Duodenal mucosa (tissue), 2 donors: ENCODE results near the gene EXOC4.
"Not testable (repeated sequence)": the region's sequence is repeated elsewhere in the genome, so short reads cannot be mapped to it uniquely, and the experiment has no call there.

Experiments
- H3K27ac ChIP-seq: one replicate; pipeline ENCODE4 v1.7.0; 2013; ENCODE audit warnings: low read depth, low read length
- H3K27me3 ChIP-seq, 2 donors: one replicate each; pipeline ENCODE4 v1.7.0; 2013; ENCODE audit warnings: low read length in 2 of 2, control low read depth in 1 of 2; ENCODE audit not compliant: insufficient read depth in 2 of 2, control insufficient read depth in 1 of 2
- H3K36me3 ChIP-seq, 2 donors: one replicate each; pipeline ENCODE4 v1.7.0; 2013; ENCODE audit warnings: low read length in 2 of 2, control low read depth in 1 of 2; ENCODE audit not compliant: insufficient read depth in 2 of 2, control insufficient read depth in 1 of 2
- H3K4me1 ChIP-seq, 2 donors: one replicate each; pipeline ENCODE4 v1.7.0; 2013; ENCODE audit warnings: low read length in 2 of 2, control low read depth in 1 of 2; ENCODE audit not compliant: insufficient read depth in 2 of 2, control insufficient read depth in 1 of 2
- H3K4me3 ChIP-seq, 2 donors: one replicate each; pipeline ENCODE4 v1.7.0; 2013; ENCODE audit warnings: low read length in 2 of 2, low read depth in 1 of 2
- H3K9ac ChIP-seq, 2 donors: one replicate each; pipeline ENCODE4 v1.7.0; 2013; ENCODE audit warnings: low read length in 2 of 2, low read depth in 1 of 2
- H3K9me3 ChIP-seq, 2 donors: one replicate each; pipeline ENCODE4 v1.7.0; 2013; ENCODE audit warnings: low read length in 2 of 2, control low read depth in 1 of 2; ENCODE audit not compliant: control insufficient read depth in 1 of 2

EXOC4 gene

DNA sequence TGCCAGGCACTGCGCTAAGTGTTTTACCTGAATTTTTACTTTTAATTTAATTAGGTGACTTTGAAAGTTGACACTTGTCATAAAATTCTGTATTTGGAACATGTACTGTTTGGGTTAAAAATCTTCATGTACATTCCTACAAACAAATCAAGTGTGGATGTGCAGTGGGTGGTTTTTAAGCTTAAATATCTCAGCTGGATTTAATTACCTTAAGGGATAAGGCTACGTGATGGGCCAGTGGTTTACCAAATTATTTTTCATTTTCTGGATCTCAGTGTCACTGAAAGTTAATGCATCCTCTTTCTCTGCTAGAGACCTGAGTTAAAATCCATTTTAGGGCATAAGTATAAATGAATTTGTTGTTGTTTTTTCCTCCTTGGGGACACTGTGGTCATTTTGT, 51.1 kb downstream of the EXOC4 start:
- Histone ChIP-seq H3K4me3 (no peak overlapping the region), H3K27ac (no peak overlapping the region), H3K9me3 (no peaks in the 10 kb centered on the region), H3K36me3 (peaks cover 3 to 29% of the 10 kb centered on the region in 2 donors), H3K9ac (no peak overlapping the region), H3K4me1 (no peaks in the 10 kb centered on the region), H3K27me3 (no peaks in the 10 kb centered on the region)

DNA sequence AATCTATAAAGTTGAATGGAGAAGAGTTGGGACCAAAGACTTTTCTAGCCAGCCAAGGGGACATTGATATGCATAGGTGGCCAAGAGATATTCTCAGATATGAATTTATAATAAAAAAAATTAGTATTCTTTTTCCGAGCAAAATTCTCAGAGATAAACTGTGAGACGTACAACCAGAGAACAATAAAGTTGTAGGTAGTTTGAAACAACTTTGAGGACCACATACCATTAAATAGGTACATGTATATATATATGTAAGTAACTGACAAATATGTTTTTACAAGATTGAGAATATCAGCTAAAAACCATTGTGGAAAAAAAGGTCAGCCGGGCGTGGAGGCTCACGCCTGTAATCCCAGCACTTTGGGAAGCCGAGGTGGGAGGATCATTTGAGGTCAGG, 56.5 kb downstream of the EXOC4 start:
- no peak overlapping the region for H3K4me3 ChIP-seq
- no peaks in the 10 kb centered on the region for H3K27me3 ChIP-seq

DNA sequence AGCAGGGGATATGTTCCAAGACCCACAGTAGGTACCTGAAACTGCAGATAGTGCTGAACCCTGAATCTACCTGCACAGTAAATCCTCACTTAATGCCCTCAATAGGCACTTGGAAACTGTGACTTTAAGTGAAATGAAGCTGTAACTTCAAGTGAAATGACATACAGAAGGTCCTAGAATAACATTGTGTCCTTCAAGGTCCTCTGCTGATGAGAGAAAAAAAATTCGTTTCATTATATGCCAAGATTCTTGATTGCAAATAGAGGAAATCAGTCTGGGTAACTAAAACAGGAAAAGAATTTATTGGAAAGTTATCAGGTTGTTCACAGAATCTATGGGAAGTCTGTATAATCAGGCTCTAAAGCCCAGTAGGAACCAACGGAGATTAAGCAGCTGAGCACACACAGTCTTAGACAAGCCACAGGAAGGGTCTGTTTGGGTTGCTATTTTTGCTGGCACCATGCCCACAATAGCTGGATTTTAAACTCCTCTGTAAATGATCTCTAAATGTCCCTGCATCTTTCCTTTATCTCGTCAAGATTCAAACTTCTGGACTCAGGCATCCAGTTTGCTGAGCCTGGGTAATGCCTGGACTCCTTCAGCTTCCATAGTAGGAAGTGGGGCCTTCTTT, 57.5 kb downstream of the EXOC4 start:
- H3K4me1 ChIP-seq: no peaks in the 10 kb centered on the region
- no peak overlapping the region for H3K4me3 ChIP-seq
- no peaks in the 10 kb centered on the region for H3K9me3 ChIP-seq
- H3K27me3 ChIP-seq: no peaks in the 10 kb centered on the region
- H3K36me3 ChIP-seq: peaks cover 0 to 29% of the 10 kb centered on the region in 2 donors
- H3K9ac ChIP-seq: no peak overlapping the region
- H3K27ac ChIP-seq: no peak overlapping the region

More for the DNA sequence above, 56.5 kb downstream of the EXOC4 start:
- no peak overlapping the region for H3K27ac ChIP-seq
- H3K4me1 ChIP-seq: no peaks in the 10 kb centered on the region
- no peaks in the 10 kb centered on the region for H3K9me3 ChIP-seq
- H3K9ac ChIP-seq: no peak overlapping the region
- peaks cover 0 to 29% of the 10 kb centered on the region in 2 donors for H3K36me3 ChIP-seq

DNA sequence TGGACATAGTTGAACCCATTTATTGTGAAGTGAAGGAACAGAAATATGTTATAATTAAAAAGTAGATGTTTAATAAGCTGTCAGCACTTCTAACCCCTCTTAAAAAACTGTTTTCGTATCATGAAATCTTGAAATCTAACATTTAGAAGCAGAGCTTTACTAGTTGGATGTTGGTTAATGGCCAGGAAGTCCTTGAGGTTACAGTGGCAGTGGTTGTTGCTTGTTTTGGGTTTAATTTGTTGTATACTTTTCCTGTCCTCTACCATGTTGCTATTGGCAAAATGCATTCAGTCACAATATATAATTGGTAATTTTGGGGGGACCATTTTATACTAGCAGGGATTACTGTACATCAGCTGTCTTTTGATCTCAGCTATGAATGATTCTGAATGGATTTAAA, 60.7 kb downstream of the EXOC4 start:
- Histone ChIP-seq H3K27ac (no peak overlapping the region), H3K36me3 (peaks cover 6 to 8% of the 10 kb centered on the region in 2 donors), H3K4me1 (no peaks in the 10 kb centered on the region), H3K27me3 (no peaks in the 10 kb centered on the region), H3K9me3 (no peaks in the 10 kb centered on the region), H3K9ac (no peak overlapping the region), H3K4me3 (no peak overlapping the region)

DNA sequence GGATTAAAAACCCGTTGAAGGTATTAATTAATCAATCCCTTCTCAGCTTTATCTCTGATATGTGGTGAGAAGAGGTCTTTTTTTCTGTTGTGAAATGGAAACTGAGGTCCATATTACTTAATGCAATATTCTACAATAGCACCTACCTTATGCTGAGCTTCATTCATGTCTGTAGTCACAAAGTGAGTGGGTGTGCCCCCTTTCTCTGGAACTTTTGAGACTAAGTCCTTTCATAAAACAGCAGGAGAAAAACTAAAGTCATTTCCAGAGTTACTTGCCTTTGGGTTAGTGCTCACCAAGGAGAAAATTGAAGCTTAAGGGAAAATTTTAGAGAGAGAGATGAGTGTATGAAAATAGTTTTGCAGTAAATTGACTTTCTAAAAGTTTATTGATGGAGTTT, 61.2 kb downstream of the EXOC4 start:
- no peaks in the 10 kb centered on the region for H3K9me3 ChIP-seq
- H3K27ac ChIP-seq: no peak overlapping the region
- H3K4me3 ChIP-seq: no peak overlapping the region
- H3K4me1 ChIP-seq: no peaks in the 10 kb centered on the region
- H3K9ac ChIP-seq: no peak overlapping the region
- H3K27me3 ChIP-seq: no peaks in the 10 kb centered on the region
- peaks cover 6 to 8% of the 10 kb centered on the region in 2 donors for H3K36me3 ChIP-seq

DNA sequence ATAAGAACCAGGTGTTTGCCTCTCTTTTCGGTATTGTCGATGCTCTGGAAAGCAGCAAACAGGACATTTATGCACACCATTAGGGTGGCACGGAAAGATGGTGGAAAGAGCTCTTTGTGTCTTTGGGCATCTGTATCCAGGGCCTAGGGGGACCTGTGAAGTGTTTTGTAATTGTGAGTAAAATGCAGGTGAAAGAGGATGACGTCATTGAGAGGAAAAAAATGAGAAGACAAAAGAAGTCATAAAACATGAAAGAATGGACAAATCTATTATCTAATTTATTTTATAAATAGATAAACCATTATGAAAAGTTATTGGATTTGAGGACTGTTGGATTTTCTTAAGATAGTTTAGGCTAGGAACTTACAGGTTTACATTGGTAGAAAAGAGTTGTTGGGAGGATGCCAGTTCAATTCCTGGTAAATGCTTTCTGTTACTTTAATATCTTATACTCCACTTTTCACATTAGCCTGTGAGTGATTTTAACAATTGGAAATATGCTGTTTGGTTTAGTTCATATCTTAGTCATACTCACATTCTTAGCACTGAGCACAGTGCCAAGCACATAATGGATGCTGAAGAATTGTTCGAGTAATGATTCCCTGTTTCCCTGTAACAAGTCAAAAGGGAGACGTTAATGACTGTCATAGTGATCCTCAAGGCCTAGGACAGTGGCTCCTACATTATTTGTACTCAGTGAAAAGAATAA, 62.6 kb downstream of the EXOC4 start:
- H3K9me3 ChIP-seq: no peaks in the 10 kb centered on the region
- peaks cover 8% of the 10 kb centered on the region in 2 donors for H3K36me3 ChIP-seq
- no peak overlapping the region for H3K27ac ChIP-seq
- H3K4me1 ChIP-seq: no peaks in the 10 kb centered on the region
- H3K27me3 ChIP-seq: no peaks in the 10 kb centered on the region
- H3K9ac ChIP-seq: no peak overlapping the region
- no peak overlapping the region for H3K4me3 ChIP-seq

DNA sequence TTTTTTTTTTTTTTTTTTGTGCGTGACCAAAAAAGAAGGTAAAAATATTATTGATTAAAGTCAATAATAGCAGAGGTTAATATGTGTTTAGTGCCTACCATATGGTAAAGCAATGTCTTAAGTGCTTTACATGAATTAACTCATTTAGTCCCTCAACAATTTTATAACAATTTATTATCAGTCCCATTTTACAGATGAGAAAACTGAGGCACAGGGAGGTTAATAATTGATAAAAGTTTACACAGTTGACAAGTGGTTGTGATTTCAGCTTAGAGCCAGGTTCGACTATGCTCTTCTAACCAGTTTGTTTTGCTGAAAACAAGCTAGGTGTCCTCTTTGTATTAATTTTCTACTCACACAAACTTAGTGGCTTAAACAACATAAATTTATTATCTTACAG, 67.0 kb downstream of the EXOC4 start:
- no peaks in the 10 kb centered on the region for H3K27me3 ChIP-seq
- no peaks in the 10 kb centered on the region for H3K4me1 ChIP-seq
- H3K4me3 ChIP-seq: no peak overlapping the region
- H3K9me3 ChIP-seq: no peaks in the 10 kb centered on the region
- H3K9ac ChIP-seq: no peak overlapping the region
- peaks cover 8 to 9% of the 10 kb centered on the region in 2 donors for H3K36me3 ChIP-seq
- H3K27ac ChIP-seq: no peak overlapping the region

DNA sequence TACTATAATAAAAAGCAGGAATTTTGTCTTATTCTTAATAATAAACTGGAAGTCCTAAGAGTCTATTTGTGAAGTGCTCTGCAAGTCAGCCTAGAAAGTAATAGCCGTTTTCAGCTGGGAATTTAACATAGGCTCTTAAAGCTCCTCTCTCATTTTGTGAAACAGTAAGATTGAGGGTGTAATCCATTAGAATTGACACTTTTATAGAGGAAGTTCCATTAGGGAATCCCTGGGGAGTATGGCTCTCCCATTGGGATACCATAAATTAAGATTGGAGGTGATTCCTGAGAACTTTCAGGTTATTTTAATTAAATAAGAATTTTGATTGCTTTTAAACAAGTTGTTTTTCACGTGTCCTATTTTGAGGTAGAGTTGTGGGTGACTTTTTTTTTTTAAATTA, 68.0 kb downstream of the EXOC4 start:
- Histone ChIP-seq H3K9ac (no peak overlapping the region), H3K4me3 (no peak overlapping the region), H3K27me3 (no peaks in the 10 kb centered on the region), H3K4me1 (no peaks in the 10 kb centered on the region), H3K36me3 (peaks cover 8 to 9% of the 10 kb centered on the region in 2 donors), H3K9me3 (no peaks in the 10 kb centered on the region), H3K27ac (no peak overlapping the region)

DNA sequence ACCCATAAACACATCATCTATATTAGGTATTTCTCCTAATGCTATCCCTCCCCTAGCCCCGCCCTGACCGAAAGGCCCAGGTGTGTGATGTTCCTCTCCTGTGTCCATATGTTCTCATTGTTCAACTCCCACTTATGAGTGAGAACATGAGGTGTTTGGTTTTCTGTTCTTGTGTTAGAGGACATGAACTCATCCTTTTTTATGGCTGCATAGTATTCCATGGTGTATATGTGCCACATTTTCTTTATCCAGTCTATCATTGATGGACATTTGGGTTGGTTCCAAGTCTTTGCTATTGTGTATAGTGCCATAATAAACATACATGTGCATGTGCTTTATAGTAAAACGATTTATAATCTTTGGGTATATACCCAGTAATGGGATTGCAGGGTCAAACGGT, 68.5 kb downstream of the EXOC4 start:
- H3K27ac ChIP-seq, H3K4me3 ChIP-seq, H3K9me3 ChIP-seq, H3K9ac ChIP-seq, H3K4me1 ChIP-seq, H3K27me3 ChIP-seq: not testable (repeated sequence)
- H3K36me3 ChIP-seq: peaks cover 8 to 10% of the 10 kb centered on the region in 2 donors

DNA sequence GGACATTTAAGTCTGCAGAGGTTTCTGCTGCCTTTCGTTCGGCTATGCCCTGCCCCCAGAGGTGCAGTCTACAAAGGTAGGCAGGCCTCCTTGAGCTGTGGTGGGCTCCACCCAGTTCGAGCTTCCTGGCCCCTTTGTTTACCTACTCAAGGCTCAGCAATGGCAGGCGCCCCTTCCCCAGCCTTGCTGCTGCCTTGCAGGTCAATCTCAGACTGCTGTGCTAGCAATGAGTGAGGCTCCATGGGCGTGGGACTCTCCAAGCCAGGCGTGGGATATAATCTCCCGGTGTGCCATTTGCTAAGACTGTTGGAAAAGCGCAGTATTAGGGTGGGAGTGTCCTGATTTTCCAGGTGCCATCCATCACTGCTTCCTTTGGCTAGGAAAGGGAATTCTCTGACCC, 73.9 kb downstream of the EXOC4 start:
- not testable (repeated sequence) for H3K27ac ChIP-seq, H3K9me3 ChIP-seq, H3K27me3 ChIP-seq, H3K4me1 ChIP-seq, H3K9ac ChIP-seq, H3K36me3 ChIP-seq, H3K4me3 ChIP-seq
